Measurements from ENCODE around the gene PCK1.
"Not testable (repeated sequence)": the region's sequence is repeated elsewhere in the genome, so short reads cannot be mapped to it uniquely, and the experiment has no call there.

Gene PCK1

DNA sequence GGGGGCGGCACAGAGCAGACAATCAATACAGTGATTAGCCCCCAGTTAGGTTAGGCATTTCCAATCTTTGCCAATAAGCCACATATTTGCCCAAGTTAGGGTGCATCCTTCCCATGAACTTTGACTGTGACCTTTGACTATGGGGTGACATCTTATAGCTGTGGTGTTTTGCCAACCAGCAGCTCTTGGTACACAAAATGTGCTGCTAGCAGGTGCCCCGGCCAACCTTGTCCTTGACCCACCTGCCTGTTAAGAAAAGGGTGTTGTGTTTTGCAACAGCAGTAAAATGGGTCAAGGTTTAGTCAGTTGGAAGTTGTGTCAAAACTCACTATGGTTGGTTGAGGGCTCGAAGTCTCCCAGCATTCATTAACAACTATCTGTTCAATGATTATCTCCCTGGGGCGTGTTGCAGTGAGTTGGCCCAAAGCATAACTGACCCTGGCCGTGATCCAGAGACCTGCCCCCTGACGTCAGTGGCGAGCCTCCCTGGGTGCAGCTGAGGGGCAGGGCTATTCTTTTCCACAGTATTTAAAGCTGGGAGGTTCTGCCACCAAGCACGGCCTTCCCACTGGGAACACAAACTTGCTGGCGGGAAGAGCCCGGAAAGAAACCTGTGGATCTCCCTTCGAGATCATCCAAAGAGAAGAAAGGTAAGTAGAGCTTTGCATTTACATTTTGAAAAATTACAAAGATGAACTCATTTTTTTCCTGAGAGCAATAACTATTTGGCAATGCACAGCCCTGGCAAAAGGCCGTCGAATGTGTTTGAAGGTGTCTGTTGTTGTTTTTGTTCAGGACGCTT is at the start of gene PCK1:
PCK1 (plus strand) TSS at position 557 of the 802 bp plus-strand sequence. CDS start 302 bp downstream, outside the sequence.
- H3K4me3 ChIP-seq (ENCODE audit: insufficient read length, low read depth) = no peak within 1 kb of the TSS
- no peak for DNase-seq (ENCODE audit: low read depth, low spot score)
- no peak for TF ChIP-seq SUZ12 (IDR thresholded peaks at IDR 0.05; ENCODE audit: extremely low read depth, insufficient read depth, insufficient read length)
- no peaks in the 10 kb centered on the region for H3K36me3 ChIP-seq (ENCODE audit: insufficient read depth, insufficient read length, low read length)
- H3K9ac ChIP-seq (ENCODE audit: insufficient read length, low read depth) = no peak within 1 kb of the TSS
- no peaks in the 10 kb centered on the region for H3K27me3 ChIP-seq (ENCODE audit: insufficient read depth, insufficient read length)
- 0 out of 2 replicates have a peak, but pooled peaks cover 8% of the 10 kb centered on the region for H3K9me3 ChIP-seq (ENCODE audit: insufficient read depth, low read length)
- H3K4me1 ChIP-seq (ENCODE audit: insufficient read depth, insufficient read length) = peaks cover 6% of the 10 kb centered on the region

DNA sequence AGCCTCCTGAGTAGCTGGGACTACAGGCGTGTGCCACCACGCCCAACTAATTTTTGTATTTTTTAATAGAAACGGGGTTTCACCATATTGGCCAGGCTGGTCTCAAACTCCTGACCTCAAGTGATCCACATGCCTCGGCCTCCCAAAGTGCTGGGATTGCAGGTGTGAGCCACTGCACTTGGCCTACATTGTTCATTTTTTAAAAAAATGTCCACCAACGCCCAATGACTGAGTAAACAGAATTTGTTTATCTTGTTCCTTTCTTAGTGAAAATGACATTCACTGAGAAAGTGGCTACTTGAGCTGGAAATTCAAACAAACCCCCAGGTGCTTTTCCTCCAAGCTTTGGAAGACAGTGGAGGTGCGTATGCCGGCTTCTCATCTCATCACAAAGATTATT is 49.2 kb upstream of the PCK1 start:
- H3K4me3 ChIP-seq (ENCODE audit: insufficient read length, low read depth); H3K36me3 ChIP-seq (ENCODE audit: insufficient read depth, insufficient read length, low read length); H3K27me3 ChIP-seq (ENCODE audit: insufficient read depth, insufficient read length); H3K9me3 ChIP-seq (ENCODE audit: insufficient read depth, low read length); H3K9ac ChIP-seq (ENCODE audit: insufficient read length, low read depth); DNase-seq (ENCODE audit: low read depth, low spot score); H3K4me1 ChIP-seq (ENCODE audit: insufficient read depth, insufficient read length): not testable (repeated sequence)

- peaks cover 3% of the 10 kb centered on the region; the same call in 1 of the 2 replicates for H3K9me3 ChIP-seq (ENCODE audit: insufficient read depth, low read length)
- H3K27me3 ChIP-seq (ENCODE audit: insufficient read depth, insufficient read length) = no peaks in the 10 kb centered on the region
- H3K4me3 ChIP-seq (ENCODE audit: insufficient read length, low read depth) = no peak overlapping the region
- H3K4me1 ChIP-seq (ENCODE audit: insufficient read depth, insufficient read length) = no peaks in the 10 kb centered on the region
- no peaks in the 10 kb centered on the region for H3K36me3 ChIP-seq (ENCODE audit: insufficient read depth, insufficient read length, low read length)
- DNase-seq (ENCODE audit: low read depth, low spot score) = no peak
- TF ChIP-seq YY1 (IDR thresholded peaks at IDR 0.05; ENCODE audit: insufficient read depth, insufficient read length) (no peak), SUZ12 (IDR thresholded peaks at IDR 0.05; ENCODE audit: extremely low read depth, insufficient read depth, insufficient read length) (no peak), ZNF274 (IDR thresholded peaks at IDR 0.05; ENCODE audit: low read depth, low read length) (no peak)
- H3K9ac ChIP-seq (ENCODE audit: insufficient read length, low read depth) = no peak overlapping the region
These were observed 48.5 kb upstream of the PCK1 start for GRCh38 chr20:57512432-57512831.

GRCh38 chr20:57513199-57513598 is 47.7 kb upstream of the PCK1 start:
- DNase-seq (ENCODE audit: low read depth, low spot score) = no peak
- Histone ChIP-seq H3K36me3 (ENCODE audit: insufficient read depth, insufficient read length, low read length) (no peaks in the 10 kb centered on the region), H3K4me3 (ENCODE audit: insufficient read length, low read depth) (no peak overlapping the region), H3K9me3 (ENCODE audit: insufficient read depth, low read length) (no peaks in the 10 kb centered on the region), H3K4me1 (ENCODE audit: insufficient read depth, insufficient read length) (no peaks in the 10 kb centered on the region), H3K27me3 (ENCODE audit: insufficient read depth, insufficient read length) (no peaks in the 10 kb centered on the region), H3K9ac (ENCODE audit: insufficient read length, low read depth) (no peak overlapping the region)
- no peak for TF ChIP-seq ZNF274 (IDR thresholded peaks at IDR 0.05; ENCODE audit: low read depth, low read length)
- no peak for TF ChIP-seq SUZ12 (IDR thresholded peaks at IDR 0.05; ENCODE audit: extremely low read depth, insufficient read depth, insufficient read length)
- no peak for TF ChIP-seq YY1 (IDR thresholded peaks at IDR 0.05; ENCODE audit: insufficient read depth, insufficient read length)

DNA sequence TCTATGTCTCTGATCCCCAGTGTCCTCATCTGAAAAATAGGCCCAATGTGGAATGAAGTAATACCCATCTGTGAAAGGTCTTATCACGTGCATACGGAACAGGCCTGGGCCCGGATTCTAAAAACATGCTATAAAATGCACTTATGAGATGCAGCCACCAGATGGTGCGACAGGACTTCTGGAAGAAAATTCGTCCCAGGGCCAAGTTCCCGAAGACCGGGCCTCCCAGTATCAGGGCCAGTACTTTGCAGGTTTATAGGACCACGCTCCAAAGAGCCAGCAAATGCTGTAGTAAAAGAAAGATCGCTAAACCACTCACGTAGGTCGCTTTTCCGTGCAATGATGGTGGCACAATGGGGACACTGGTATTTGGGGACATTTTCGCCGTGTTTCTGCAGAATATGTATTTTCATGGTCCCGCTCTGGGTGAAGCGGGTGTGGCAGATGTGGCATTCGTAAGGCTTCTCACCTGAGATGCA is 46.6 kb upstream of the PCK1 start:
- no peak for TF ChIP-seq YY1 (IDR thresholded peaks at IDR 0.05; ENCODE audit: insufficient read depth, insufficient read length)
- TF ChIP-seq ZNF274 (IDR thresholded peaks at IDR 0.05; ENCODE audit: low read depth, low read length) = no peak
- TF ChIP-seq SUZ12 (IDR thresholded peaks at IDR 0.05; ENCODE audit: extremely low read depth, insufficient read depth, insufficient read length) = no peak
- DNase-seq (ENCODE audit: low read depth, low spot score) = peak; percentile 76
- H3K4me1 ChIP-seq (ENCODE audit: insufficient read depth, insufficient read length) = no peaks in the 10 kb centered on the region
- H3K27me3 ChIP-seq (ENCODE audit: insufficient read depth, insufficient read length) = no peaks in the 10 kb centered on the region
- no peak overlapping the region for H3K4me3 ChIP-seq (ENCODE audit: insufficient read length, low read depth)
- no peaks in the 10 kb centered on the region for H3K9me3 ChIP-seq (ENCODE audit: insufficient read depth, low read length)
- no peaks in the 10 kb centered on the region for H3K36me3 ChIP-seq (ENCODE audit: insufficient read depth, insufficient read length, low read length)
- peak overlapping the region; percentile 1 for H3K9ac ChIP-seq (ENCODE audit: insufficient read length, low read depth)

DNA sequence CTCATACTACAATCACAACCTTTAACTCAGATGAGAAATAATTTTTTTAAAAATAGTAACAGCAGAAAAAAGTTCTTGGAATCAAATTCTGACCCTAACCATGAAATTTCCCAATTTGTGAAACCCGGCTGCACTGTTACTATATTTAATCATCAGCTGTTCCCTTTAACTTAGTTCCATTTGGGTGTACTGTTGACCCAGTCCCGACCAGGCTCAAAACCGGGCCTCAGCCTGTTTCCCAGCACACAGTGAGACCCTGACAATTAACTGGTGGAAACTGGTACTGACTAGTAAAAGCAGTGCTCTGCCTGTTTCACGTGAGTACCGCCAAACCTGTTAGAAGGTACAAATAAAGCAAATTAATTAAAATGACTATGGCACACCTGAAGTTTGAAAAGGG is 43.0 kb upstream of the PCK1 start:
- Histone ChIP-seq H3K9ac (ENCODE audit: insufficient read length, low read depth) (no peak overlapping the region), H3K36me3 (ENCODE audit: insufficient read depth, insufficient read length, low read length) (no peaks in the 10 kb centered on the region), H3K4me1 (ENCODE audit: insufficient read depth, insufficient read length) (no peaks in the 10 kb centered on the region), H3K4me3 (ENCODE audit: insufficient read length, low read depth) (no peak overlapping the region), H3K27me3 (ENCODE audit: insufficient read depth, insufficient read length) (no peaks in the 10 kb centered on the region), H3K9me3 (ENCODE audit: insufficient read depth, low read length) (no peaks in the 10 kb centered on the region)
- DNase-seq (ENCODE audit: low read depth, low spot score) = no peak
- TF ChIP-seq YY1 (IDR thresholded peaks at IDR 0.05; ENCODE audit: insufficient read depth, insufficient read length) = no peak

DNA sequence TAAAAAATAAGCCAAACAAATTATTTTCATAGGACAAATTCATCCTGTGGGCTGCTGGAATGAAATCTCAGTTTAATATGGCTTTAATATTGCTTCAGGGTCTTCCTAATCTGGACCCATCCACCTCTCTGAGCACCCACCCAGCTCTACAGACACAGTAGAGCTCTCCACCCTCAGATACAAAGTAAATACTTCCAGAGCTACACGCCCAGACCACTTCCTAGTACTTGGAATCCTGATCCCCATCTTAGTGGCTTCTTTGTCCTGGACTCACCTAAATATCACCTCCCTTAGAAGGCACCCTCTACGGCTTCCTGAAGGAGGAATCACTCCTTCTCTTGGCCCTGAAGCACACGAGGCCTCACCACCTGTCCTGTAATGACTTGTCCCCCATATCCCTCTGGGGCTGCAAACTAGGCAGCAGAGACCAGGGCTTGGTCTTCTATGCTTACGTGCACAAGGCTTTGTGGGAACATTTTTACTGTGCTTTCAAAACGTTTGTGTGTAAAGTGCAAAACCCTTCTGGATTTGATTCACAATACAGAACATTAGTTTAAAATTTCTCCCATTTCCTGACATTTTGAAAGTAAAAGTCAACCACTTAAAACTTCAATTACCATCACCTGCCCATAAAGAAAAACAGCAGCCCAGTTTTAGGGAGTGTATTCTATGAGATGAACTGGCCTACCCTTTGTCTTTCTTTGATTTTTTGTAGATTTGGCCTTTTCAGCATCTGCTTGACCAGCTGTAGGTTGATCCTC is 38.4 kb upstream of the PCK1 start:
- Histone ChIP-seq H3K9me3 (ENCODE audit: insufficient read depth, low read length) (no peaks in the 10 kb centered on the region), H3K9ac (ENCODE audit: insufficient read length, low read depth) (no peak overlapping the region), H3K36me3 (ENCODE audit: insufficient read depth, insufficient read length, low read length) (no peaks in the 10 kb centered on the region), H3K4me1 (ENCODE audit: insufficient read depth, insufficient read length) (no peaks in the 10 kb centered on the region), H3K27me3 (ENCODE audit: insufficient read depth, insufficient read length) (no peaks in the 10 kb centered on the region), H3K4me3 (ENCODE audit: insufficient read length, low read depth) (no peak overlapping the region)
- no peak for TF ChIP-seq SUZ12 (IDR thresholded peaks at IDR 0.05; ENCODE audit: extremely low read depth, insufficient read depth, insufficient read length)
- TF ChIP-seq YY1 (IDR thresholded peaks at IDR 0.05; ENCODE audit: insufficient read depth, insufficient read length) = no peak
- TF ChIP-seq ZNF274 (IDR thresholded peaks at IDR 0.05; ENCODE audit: low read depth, low read length) = no peak
- DNase-seq (ENCODE audit: low read depth, low spot score) = no peak
